Liver (tissue), 9 donors: Measurements from ENCODE around the gene ANKRD11. TPM values are rescaled to one million over a fixed set of nuclear protein-coding genes. Genes with fewer than 3 reads are reported as not detected.
A peak's percentile ranks its signal among the peaks of the same experiment; 100 is the strongest.

Source experiments
- DNase-seq: peaks from one replicate; pipeline ENCODE4 v3.0.0-alpha.2; 2017; ENCODE audit warnings: low spot score
- H3K27ac ChIP-seq, 2 donors: one replicate each; pipeline ENCODE4 v1.7.0; 2013; ENCODE audit warnings: inconsistent platforms in 2 of 2, low read length in 2 of 2, control low read depth in 1 of 2, low read depth in 1 of 2, mild to moderate bottlenecking in 1 of 2
- H3K27me3 ChIP-seq, 4 donors: one replicate each; pipeline versions ENCODE4 v1.6.1 to v1.7.0; 2013; ENCODE audit warnings: low read length in 3 of 4, inconsistent platforms in 1 of 4, mild to moderate bottlenecking in 1 of 4, moderate library complexity in 1 of 4; ENCODE audit not compliant: control insufficient read depth in 4 of 4, insufficient read depth in 4 of 4
- H3K36me3 ChIP-seq, 4 donors: one replicate each; pipeline versions ENCODE4 v1.6.1 to v1.7.0; 2013; ENCODE audit warnings: low read length in 3 of 4, mild to moderate bottlenecking in 3 of 4, low read depth in 1 of 4, moderate library complexity in 1 of 4; ENCODE audit not compliant: control insufficient read depth in 4 of 4, insufficient read depth in 3 of 4
- H3K4me1 ChIP-seq, 4 donors: one replicate each; pipeline versions ENCODE4 v1.6.1 to v1.7.0; 2013; ENCODE audit warnings: low read length in 3 of 4, mild to moderate bottlenecking in 3 of 4, moderate library complexity in 1 of 4; ENCODE audit not compliant: control insufficient read depth in 4 of 4, insufficient read depth in 4 of 4
- H3K4me3 ChIP-seq, 3 donors: one replicate each; pipeline versions ENCODE4 v1.6.1 to v1.7.0; 2013; ENCODE audit warnings: low read length in 3 of 3, control low read depth in 1 of 3, low read depth in 1 of 3, mild to moderate bottlenecking in 1 of 3
- H3K9ac ChIP-seq, 2 donors: one replicate each; pipeline ENCODE4 v1.7.0; 2013; ENCODE audit warnings: low read length in 2 of 2, mild to moderate bottlenecking in 2 of 2, moderate library complexity in 2 of 2, control low read depth in 1 of 2, low read depth in 1 of 2
- H3K9me3 ChIP-seq, 4 donors: one replicate each; pipeline versions ENCODE4 v1.6.1 to v1.7.0; 2013; ENCODE audit warnings: low read length in 3 of 4; ENCODE audit not compliant: control insufficient read depth in 4 of 4
- ATF3 ChIP-seq: IDR thresholded peaks from 2 replicates; pipeline ENCODE4 v1.6.1; 2016; ENCODE audit warnings: antibody characterized with exemption
- EGR1 ChIP-seq, 2 donors: IDR thresholded peaks; 2 replicates each; pipeline ENCODE4 v1.6.1; 2016 to 2018; ENCODE audit warnings: antibody characterized with exemption in 2 of 2, low read depth in 2 of 2
- FOXA1 ChIP-seq: IDR thresholded peaks from 2 replicates; pipeline ENCODE4 v1.6.1; 2016; ENCODE audit warnings: antibody characterized with exemption
- FOXA2 ChIP-seq: IDR thresholded peaks from 2 replicates; pipeline ENCODE4 v1.6.1; 2016; ENCODE audit warnings: antibody characterized with exemption
- GABPA ChIP-seq, 2 donors: IDR thresholded peaks in 1 of 2; conservative IDR thresholded peaks in 1 of 2; 2 replicates each; pipeline ENCODE4 v1.6.1; 2016; ENCODE audit warnings: antibody characterized with exemption in 2 of 2, mild to moderate bottlenecking in 1 of 2, moderate library complexity in 1 of 2
- HNF4A ChIP-seq, 2 donors: conservative IDR thresholded peaks; 2 replicates each; pipeline ENCODE4 v1.6.1; 2016; ENCODE audit warnings: antibody characterized with exemption in 2 of 2, mild to moderate bottlenecking in 2 of 2
- HNF4G ChIP-seq: IDR thresholded peaks from 2 replicates; pipeline ENCODE4 v1.6.1; 2016; ENCODE audit warnings: antibody characterized with exemption
- MAX ChIP-seq: IDR thresholded peaks from 2 replicates; pipeline ENCODE4 v1.6.1; 2016; ENCODE audit warnings: antibody characterized with exemption
- RAD21 ChIP-seq, 2 donors: IDR thresholded peaks; 2 replicates each; pipeline ENCODE4 v1.6.1; 2016; ENCODE audit warnings: antibody characterized with exemption in 2 of 2, mild to moderate bottlenecking in 2 of 2
- SP1 ChIP-seq: IDR thresholded peaks from 2 replicates; pipeline ENCODE4 v1.6.1; 2018; ENCODE audit warnings: antibody characterized with exemption, mild to moderate bottlenecking
- TAF1 ChIP-seq: conservative IDR thresholded peaks from 2 replicates; pipeline ENCODE4 v1.6.1; 2016; ENCODE audit warnings: antibody characterized with exemption, mild to moderate bottlenecking
- ZBTB33 ChIP-seq: IDR thresholded peaks from 2 replicates; pipeline ENCODE4 v1.6.1; 2016; ENCODE audit warnings: antibody characterized with exemption
- WGBS: extraction: QIAGEN DNeasy Blood & Tissue Kit; methylation state at CpG from one replicate; pipeline ENCODE4 v1.1.7; 2013; 5-methylcytosine and 5-hydroxymethylcytosine counted together
- polyA plus RNA-seq, 2 donors: library from polyadenylated mRNA; stranded (reverse) in 1 of 2; unstranded in 1 of 2; fragments of 200-250 nt in 1 of 2; fragments of >200 nt in 1 of 2; fragmentation: Nextera tagmentation in 1 of 2; extraction: Ambion mirVana in 1 of 2; gene quantifications; one replicate each; pipeline versions ENCODE4 v1.2.1 to v1.2.3, GENCODE V29; 2013 to 2015
- total RNA-seq, 2 donors: library from RNA; depleted of rRNA; stranded (reverse); fragments of >200 nt; gene quantifications; one replicate each; pipeline ENCODE4 v1.2.3, GENCODE V29; 2014
- TF ChIP-seq, protein P1 (sequence below): fragments of 150-350 bp; IDR thresholded peaks from 2 replicates; pipeline ENCODE4 v1.5.1; 2017; ENCODE audit warnings: improper control_type of control experiment, low read depth, low read length; ENCODE audit not compliant: missing input control
- donor health status: healthy.
- donor health status: healthy.
- donor health status: healthy.
- donor health status: healthy.
- donor health status: healthy.

ANKRD11 gene
- total and polyA plus RNA-seq, 4 donors: 16.3 to 55.1 (median 28.0) TPM

DNA sequence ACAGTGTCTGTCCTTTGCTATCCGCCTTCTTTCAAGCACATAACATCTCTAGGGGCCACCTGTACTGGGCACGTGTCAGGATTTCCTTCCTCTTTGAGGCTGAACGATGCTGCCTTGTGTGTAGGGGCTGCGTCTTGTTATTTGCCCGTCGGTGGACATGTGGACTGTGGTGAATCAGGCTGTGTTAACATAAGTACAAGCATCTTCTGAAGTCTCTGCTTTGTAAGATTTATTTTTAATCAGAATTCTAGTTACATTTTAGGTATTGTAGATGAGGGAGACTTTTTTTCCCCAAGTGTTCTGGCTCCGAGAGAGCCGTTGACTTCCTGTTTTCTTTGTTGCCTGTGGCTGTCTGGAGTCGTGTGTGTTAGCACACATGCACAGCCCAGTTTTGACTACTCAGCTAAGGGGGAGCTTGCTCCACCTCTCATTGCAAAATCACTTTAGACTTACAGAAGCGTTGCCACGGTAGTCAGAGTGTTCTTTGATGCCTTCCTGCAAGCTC is 43.9 kb upstream of the ANKRD11 start:
- no peak for TF ChIP-seq HNF4A (conservative IDR thresholded peaks at IDR 0.05)
- TF ChIP-seq RAD21 (IDR thresholded peaks at IDR 0.05): peak in 1 of 2 donors; percentile 11
- no peak for TF ChIP-seq MAX
- Histone ChIP-seq H3K4me3 (no peak overlapping the region), H3K27me3 (no peaks in the 10 kb centered on the region), H3K9me3 (no peaks in the 10 kb centered on the region), H3K27ac (peak overlapping the region; percentile 35 to 58), H3K9ac (no peak overlapping the region), H3K4me1 (peaks cover 4 to 23% (median 14%) of the 10 kb centered on the region in 4 donors), H3K36me3 (peaks cover 8 to 50% (median 17%) of the 10 kb centered on the region in 4 donors)
- no peak for DNase-seq
- 44% methylated on average over 11 of the region's 11 CpGs for WGBS

DNA sequence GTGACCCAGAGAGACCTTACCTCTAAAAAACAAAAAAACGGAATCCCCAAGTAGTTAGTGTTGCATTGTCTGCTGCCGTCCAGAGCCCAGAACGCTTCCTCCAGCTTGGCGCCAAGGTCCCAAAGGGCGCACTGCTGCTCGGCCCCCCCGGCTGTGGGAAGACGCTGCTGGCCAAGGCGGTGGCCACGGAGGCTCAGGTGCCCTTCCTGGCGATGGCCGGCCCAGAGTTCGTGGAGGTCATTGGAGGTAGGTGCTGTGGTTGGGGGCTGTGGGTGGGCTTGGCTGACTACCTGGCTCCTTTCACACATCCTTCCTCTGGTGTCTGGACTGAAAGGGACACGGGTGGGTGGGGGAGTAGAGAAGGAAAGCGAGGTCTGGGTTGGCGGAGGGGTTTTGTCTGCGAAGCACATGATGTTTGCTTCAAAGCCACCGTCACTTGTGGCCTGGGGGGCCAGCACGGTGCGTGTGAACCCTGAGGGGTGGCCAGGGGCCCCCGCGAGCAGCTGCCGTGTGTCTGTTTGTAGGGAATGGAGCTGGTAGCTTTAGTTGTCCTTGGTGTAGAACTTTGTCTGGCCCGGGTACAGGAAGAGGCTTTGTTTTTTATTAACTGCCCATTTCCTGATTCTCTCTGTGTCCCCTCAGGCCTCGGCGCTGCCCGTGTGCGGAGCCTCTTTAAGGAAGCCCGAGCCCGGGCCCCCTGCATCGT is 41.6 kb upstream of the ANKRD11 start:
- H3K27ac ChIP-seq: no peak overlapping the region
- TF ChIP-seq TAF1: no peak
- no peak for TF ChIP-seq FOXA1
- TF ChIP-seq HNF4A (conservative IDR thresholded peaks at IDR 0.05): no peak
- TF ChIP-seq FOXA2: no peak
- no peak for TF ChIP-seq HNF4G
- TF ChIP-seq ZBTB33: no peak
- TF ChIP-seq, protein P1, sequence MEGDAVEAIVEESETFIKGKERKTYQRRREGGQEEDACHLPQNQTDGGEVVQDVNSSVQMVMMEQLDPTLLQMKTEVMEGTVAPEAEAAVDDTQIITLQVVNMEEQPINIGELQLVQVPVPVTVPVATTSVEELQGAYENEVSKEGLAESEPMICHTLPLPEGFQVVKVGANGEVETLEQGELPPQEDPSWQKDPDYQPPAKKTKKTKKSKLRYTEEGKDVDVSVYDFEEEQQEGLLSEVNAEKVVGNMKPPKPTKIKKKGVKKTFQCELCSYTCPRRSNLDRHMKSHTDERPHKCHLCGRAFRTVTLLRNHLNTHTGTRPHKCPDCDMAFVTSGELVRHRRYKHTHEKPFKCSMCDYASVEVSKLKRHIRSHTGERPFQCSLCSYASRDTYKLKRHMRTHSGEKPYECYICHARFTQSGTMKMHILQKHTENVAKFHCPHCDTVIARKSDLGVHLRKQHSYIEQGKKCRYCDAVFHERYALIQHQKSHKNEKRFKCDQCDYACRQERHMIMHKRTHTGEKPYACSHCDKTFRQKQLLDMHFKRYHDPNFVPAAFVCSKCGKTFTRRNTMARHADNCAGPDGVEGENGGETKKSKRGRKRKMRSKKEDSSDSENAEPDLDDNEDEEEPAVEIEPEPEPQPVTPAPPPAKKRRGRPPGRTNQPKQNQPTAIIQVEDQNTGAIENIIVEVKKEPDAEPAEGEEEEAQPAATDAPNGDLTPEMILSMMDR: no peak
- no peak for TF ChIP-seq EGR1 (IDR thresholded peaks at IDR 0.05; ENCODE audit: low read depth in 2 of 2)
- TF ChIP-seq SP1: no peak
- TF ChIP-seq MAX: no peak
- no peak for TF ChIP-seq ATF3
- no peak for TF ChIP-seq GABPA (IDR thresholded peaks at IDR 0.05 in 1 of 2, conservative IDR thresholded peaks at IDR 0.05 in 1 of 2)
- TF ChIP-seq RAD21 (IDR thresholded peaks at IDR 0.05): no peak
- H3K36me3 ChIP-seq: peaks cover 3 to 55% (median 21%) of the 10 kb centered on the region in 4 donors
- no peak overlapping the region for H3K9ac ChIP-seq
- WGBS: 88% methylated on average over 31 of the region's 31 CpGs
- no peaks in the 10 kb centered on the region for H3K27me3 ChIP-seq
- no peak for DNase-seq
- no peak overlapping the region for H3K4me3 ChIP-seq
- H3K9me3 ChIP-seq: no peaks in the 10 kb centered on the region
- H3K4me1 ChIP-seq: peaks cover 4 to 23% (median 14%) of the 10 kb centered on the region in 4 donors
